ENCODE results near the gene VEGFB. TPM values are rescaled to one million over a fixed set of nuclear protein-coding genes. Genes with fewer than 3 reads are reported as not detected.
A peak's percentile ranks its signal among the peaks of the same experiment; 100 is the strongest.

The VEGFB gene
- total and polyA plus RNA-seq, 5 donors = 290 to 377 (median 341) TPM

- 90% methylated on average over 27 of the region's 27 CpGs for WGBS
- Histone ChIP-seq H3K27me3 (ENCODE audit: control insufficient read depth, insufficient read depth) (no peaks in the 10 kb centered on the region), H3K27ac (ENCODE audit: low read length) (no peak overlapping the region), H3K4me1 (ENCODE audit: control insufficient read depth, insufficient read depth, low read length) (no peaks in the 10 kb centered on the region), H3K4me3 (ENCODE audit: low read length) (no peak overlapping the region), H3K9me3 (ENCODE audit: control insufficient read depth, low read length) (no peaks in the 10 kb centered on the region)
- DNase-seq (no peak), ATAC-seq (no peak)
- intact Hi-C loops (cut with DNase I) = loop anchor here in 1 of 4 donors (2.0 kb wide), 1 partner anchor 97 kb away; the partner anchor contains the start of gene CATSPERZ
These were observed 30.8 kb upstream of the VEGFB start for GRCh38 chr11:64203421-64204079.

GRCh38 chr11:64204080-64204440 is 30.3 kb upstream of the VEGFB start:
- DNase-seq (no peak), ATAC-seq (no peak)
- H3K9me3 ChIP-seq (ENCODE audit: control insufficient read depth, low read length) = no peaks in the 10 kb centered on the region
- H3K27me3 ChIP-seq (ENCODE audit: control insufficient read depth, insufficient read depth) = no peaks in the 10 kb centered on the region
- 85% methylated on average over 16 of the region's 16 CpGs for WGBS
- H3K4me3 ChIP-seq (ENCODE audit: low read length) = no peak overlapping the region
- H3K27ac ChIP-seq (ENCODE audit: low read length) = no peak overlapping the region
- no peaks in the 10 kb centered on the region for H3K4me1 ChIP-seq (ENCODE audit: control insufficient read depth, insufficient read depth, low read length)
- intact Hi-C loops (cut with DNase I) = loop anchor here in 1 of 4 donors (2.0 kb wide), 1 partner anchor 97 kb away; the partner anchor contains the start of gene CATSPERZ

GRCh38 chr11:64204464-64204989 is 29.9 kb upstream of the VEGFB start:
- 37% methylated on average over 7 of the region's 7 CpGs for WGBS
- Histone ChIP-seq H3K27ac (ENCODE audit: low read length) (no peak overlapping the region), H3K4me1 (ENCODE audit: control insufficient read depth, insufficient read depth, low read length) (no peaks in the 10 kb centered on the region), H3K9me3 (ENCODE audit: control insufficient read depth, low read length) (no peaks in the 10 kb centered on the region), H3K27me3 (ENCODE audit: control insufficient read depth, insufficient read depth) (no peaks in the 10 kb centered on the region), H3K4me3 (ENCODE audit: low read length) (no peak overlapping the region)
- ATAC-seq (peak; percentile 49 to 51), DNase-seq (peak; percentile 88 to 94 (median 92))
- intact Hi-C loops (cut with DNase I) = loop anchor here in 1 of 4 donors (2.0 kb wide), 1 partner anchor 96 kb away; the partner anchor contains the start of gene CATSPERZ

- peak within 1 kb of the TSS; percentile 13 for H3K4me3 ChIP-seq (ENCODE audit: low read length)
- peak within 1 kb of the TSS; percentile 73 for H3K27ac ChIP-seq (ENCODE audit: low read length)
- intact Hi-C loops (cut with DNase I) = loop anchor here in 1 of 4 donors (2.0 to 5.0 kb wide), 2 partner anchors 44 to 96 kb away; partner anchors contain the start of genes CATSPERZ and PLCB3
- ATAC-seq (peak; percentile 44 to 56), DNase-seq (peak; percentile 74 to 91 (median 88))
- no peaks in the 10 kb centered on the region for H3K27me3 ChIP-seq (ENCODE audit: control insufficient read depth, insufficient read depth)
- H3K4me1 ChIP-seq (ENCODE audit: control insufficient read depth, insufficient read depth, low read length) = no peaks in the 10 kb centered on the region
- no peaks in the 10 kb centered on the region for H3K9me3 ChIP-seq (ENCODE audit: control insufficient read depth, low read length)
- WGBS = 68% methylated on average over 27 of the region's 27 CpGs
These were observed 27.7 kb upstream of the VEGFB start, which contains the start of gene FERMT3 for GRCh38 chr11:64206457-64207255. TSS of gene FERMT3 (plus strand) at chr11:64206721. CDS start at chr11:64207365, 644 bp downstream.

- peak; percentile 83 to 89 (median 87) for DNase-seq
- intact Hi-C loops (cut with DNase I) = loop anchor here in 1 of 4 donors (2.0 to 5.0 kb wide), 2 partner anchors 43 to 95 kb away; partner anchors contain the start of genes CATSPERZ and PLCB3
These were observed 26.9 kb upstream of the VEGFB start for GRCh38 chr11:64207256-64208085.

GRCh38 chr11:64208086-64208795 is 26.1 kb upstream of the VEGFB start:
- H3K27me3 ChIP-seq (ENCODE audit: control insufficient read depth, insufficient read depth) = no peaks in the 10 kb centered on the region
- peak; percentile 1 for ATAC-seq
- intact Hi-C loops (cut with DNase I) = loop anchor here in 1 of 4 donors (5.0 kb wide), 1 partner anchor 94 kb away; the partner anchor contains the start of gene CATSPERZ
- DNase-seq = peak in 1 of 3 donors; percentile 61
- H3K27ac ChIP-seq (ENCODE audit: low read length) = peak overlapping the region; percentile 73
- no peaks in the 10 kb centered on the region for H3K9me3 ChIP-seq (ENCODE audit: control insufficient read depth, low read length)
- H3K4me3 ChIP-seq (ENCODE audit: low read length) = peak overlapping the region; percentile 13
- no peaks in the 10 kb centered on the region for H3K4me1 ChIP-seq (ENCODE audit: control insufficient read depth, insufficient read depth, low read length)
- WGBS = 71% methylated on average over 23 of the region's 23 CpGs

More at GRCh38 chr11:64207256-64208085, 26.9 kb upstream of the VEGFB start:
- WGBS = 27% methylated on average over 30 of the region's 30 CpGs
- Histone ChIP-seq H3K4me1 (ENCODE audit: control insufficient read depth, insufficient read depth, low read length) (no peaks in the 10 kb centered on the region), H3K4me3 (ENCODE audit: low read length) (peak overlapping the region; percentile 13), H3K27me3 (ENCODE audit: control insufficient read depth, insufficient read depth) (no peaks in the 10 kb centered on the region), H3K27ac (ENCODE audit: low read length) (peak overlapping the region; percentile 73), H3K9me3 (ENCODE audit: control insufficient read depth, low read length) (no peaks in the 10 kb centered on the region)
- peak; percentile 60 to 71 for ATAC-seq

GRCh38 chr11:64208796-64209562 is 25.4 kb upstream of the VEGFB start:
- no peak for ATAC-seq
- Histone ChIP-seq H3K27me3 (ENCODE audit: control insufficient read depth, insufficient read depth) (no peaks in the 10 kb centered on the region), H3K4me3 (ENCODE audit: low read length) (no peak overlapping the region), H3K4me1 (ENCODE audit: control insufficient read depth, insufficient read depth, low read length) (no peaks in the 10 kb centered on the region), H3K27ac (ENCODE audit: low read length) (no peak overlapping the region), H3K9me3 (ENCODE audit: control insufficient read depth, low read length) (no peaks in the 10 kb centered on the region)
- 83% methylated on average over 18 of the region's 18 CpGs for WGBS
- no peak for DNase-seq
- intact Hi-C loops (cut with DNase I) = loop anchor here in 1 of 4 donors (5.0 kb wide), 1 partner anchor 93 kb away; the partner anchor contains the start of gene CATSPERZ

GRCh38 chr11:64209563-64209843 is 24.9 kb upstream of the VEGFB start:
- Histone ChIP-seq H3K27me3 (ENCODE audit: control insufficient read depth, insufficient read depth) (no peaks in the 10 kb centered on the region), H3K4me1 (ENCODE audit: control insufficient read depth, insufficient read depth, low read length) (no peaks in the 10 kb centered on the region), H3K9me3 (ENCODE audit: control insufficient read depth, low read length) (no peaks in the 10 kb centered on the region), H3K27ac (ENCODE audit: low read length) (no peak overlapping the region), H3K4me3 (ENCODE audit: low read length) (no peak overlapping the region)
- ATAC-seq (no peak), DNase-seq (no peak)
- intact Hi-C loops (cut with DNase I) = loop anchor here in 1 of 4 donors (5.0 kb wide), 1 partner anchor 93 kb away; the partner anchor contains the start of gene CATSPERZ
- WGBS = 82% methylated on average over 8 of the region's 8 CpGs

- 94% methylated on average over 24 of the region's 24 CpGs for WGBS
- intact Hi-C loops (cut with DNase I) = no loop called here
These were observed 23.9 kb upstream of the VEGFB start for GRCh38 chr11:64210301-64211020.

More at GRCh38 chr11:64210301-64211020, 23.9 kb upstream of the VEGFB start:
- no peaks in the 10 kb centered on the region for H3K27me3 ChIP-seq (ENCODE audit: control insufficient read depth, insufficient read depth)
- no peaks in the 10 kb centered on the region for H3K9me3 ChIP-seq (ENCODE audit: control insufficient read depth, low read length)
- H3K27ac ChIP-seq (ENCODE audit: low read length) = no peak overlapping the region
- DNase-seq (peak in 1 of 3 donors; percentile 47), ATAC-seq (no peak)
- H3K4me3 ChIP-seq (ENCODE audit: low read length) = no peak overlapping the region
- H3K4me1 ChIP-seq (ENCODE audit: control insufficient read depth, insufficient read depth, low read length) = no peaks in the 10 kb centered on the region

Data from right cardiac atrium (tissue), 5 donors.